ENCODE data around the gene SLIT1.

GRCh38 chr10:97011397-97011796, 174.4 kb downstream of the SLIT1 start:
- TF ChIP-seq CTCF (conservative IDR thresholded peaks at IDR 0.05) (no peak), ZFX (IDR thresholded peaks at IDR 0.05) (no peak)

Data from C4-2B (cell line).